ENCODE measurements around the gene TEKT1.

GRCh38 chr17:6843241-6843880 lies 11.8 kb upstream of the TEKT1 start:
- TF ChIP-seq POLR2A (IDR thresholded peaks at IDR 0.05): no peak
- TF ChIP-seq CTCF (IDR thresholded peaks at IDR 0.05 in 8 of 11, conservative IDR thresholded peaks at IDR 0.05 in 3 of 11): peak; percentile 16 to 66 (median 52)
- no peak for TF ChIP-seq POLR2AphosphoS5 (IDR thresholded peaks at IDR 0.05)
